GM21447 (cell line): Measurements from ENCODE around the gene COL12A1.

Experiments used
- ATAC-seq: cut with Tn5 transposase; IDR thresholded peaks from one replicate; pipeline ENCODE4 v1.9.1; 2021; ENCODE audit not compliant: unreplicated experiment

COL12A1 gene

GRCh38 chr6:75107913-75108312, 97.9 kb downstream of the COL12A1 start:
- ATAC-seq, result no peak

GRCh38 chr6:75106426-75106825, 99.4 kb downstream of the COL12A1 start:
- ATAC-seq, result no peak

GRCh38 chr6:75103431-75103830, 102.4 kb downstream of the COL12A1 start:
- no peak for ATAC-seq

- ATAC-seq, result no peak
Observed at GRCh38 chr6:75102301-75102700, 103.6 kb downstream of the COL12A1 start.

- no peak for ATAC-seq
Observed at GRCh38 chr6:75101896-75102295, 104.0 kb downstream of the COL12A1 start.

GRCh38 chr6:75098709-75099108, 107.1 kb downstream of the COL12A1 start:
- ATAC-seq, result no peak

GRCh38 chr6:75096966-75097365, 108.9 kb downstream of the COL12A1 start:
- ATAC-seq, result no peak

GRCh38 chr6:75094614-75095200, 111.1 kb downstream of the COL12A1 start:
- ATAC-seq, result no peak

- no peak for ATAC-seq
Observed at GRCh38 chr6:75091467-75092190, 114.2 kb downstream of the COL12A1 start.

GRCh38 chr6:75090576-75090975, 115.3 kb downstream of the COL12A1 start:
- no peak for ATAC-seq

- no peak for ATAC-seq
Observed at GRCh38 chr6:75089921-75090320, 115.9 kb downstream of the COL12A1 start.

- ATAC-seq, result no peak
Observed at GRCh38 chr6:75089151-75089897, 116.5 kb downstream of the COL12A1 start.

GRCh38 chr6:75085931-75086635, 119.8 kb downstream of the COL12A1 start:
- no peak for ATAC-seq

GRCh38 chr6:75084872-75085381, 120.9 kb downstream of the COL12A1 start:
- ATAC-seq, result no peak

- ATAC-seq, result no peak
Observed at GRCh38 chr6:75084018-75084417, 121.8 kb downstream of the COL12A1 start.

- ATAC-seq, result no peak
Observed at GRCh38 chr6:75081921-75082320, 123.9 kb downstream of the COL12A1 start.

GRCh38 chr6:75081047-75081446, 124.8 kb downstream of the COL12A1 start:
- no peak for ATAC-seq

GRCh38 chr6:75079589-75079988, 126.3 kb downstream of the COL12A1 start:
- ATAC-seq, result no peak

- ATAC-seq, result no peak
Observed at GRCh38 chr6:75077701-75078100, 128.2 kb downstream of the COL12A1 start.

- no peak for ATAC-seq
Observed at GRCh38 chr6:75076009-75076408, 129.8 kb downstream of the COL12A1 start.

- no peak for ATAC-seq
Observed at GRCh38 chr6:75070244-75070643, 135.6 kb downstream of the COL12A1 start.
